ENCODE results near the gene CDKN2B-AS1.

The CDKN2B-AS1 gene

GRCh38 chr9:22079873-22080341, 85.3 kb downstream of the CDKN2B-AS1 start:
- Histone ChIP-seq H3K27ac (ENCODE audit: extremely low read depth, low read depth, low read length) (no peak overlapping the region), H3K9me3 (ENCODE audit: control insufficient read depth, insufficient read depth, low read depth, low read length) (no peaks in the 10 kb centered on the region), H3K36me3 (ENCODE audit: control insufficient read depth in 2 of 2, insufficient read depth in 1 of 2, low read length in 2 of 2) (no peaks in the 10 kb centered on the region), H3K4me1 (ENCODE audit: control insufficient read depth, insufficient read depth, low read length) (peaks cover 11% of the 10 kb centered on the region), H3K4me3 (ENCODE audit: low read depth, low read length) (no peak overlapping the region)
- POLR2A ChIA-PET: no interaction called here
- CTCF ChIA-PET: interaction anchor here (0.6 to 1.9 kb wide), 3 partner anchors 14 to 761 kb away, joined by 3 to 7 read pairs (median 6); no protein-coding TSS in a partner anchor
- TF ChIP-seq ZNF114 (tag by site-specific recombination; IDR thresholded peaks at IDR 0.05) (no peak), ZNF175 (tag by site-specific recombination; IDR thresholded peaks at IDR 0.05) (no peak), ZFHX2 (tag by site-specific recombination; conservative IDR thresholded peaks at IDR 0.05) (no peak), KLF9 (tag by site-specific recombination; IDR thresholded peaks at IDR 0.05; ENCODE audit: low read depth) (no peak), ZNF707 (tag by site-specific recombination; IDR thresholded peaks at IDR 0.05) (no peak), PBX3 (CRISPR knock-in tag; IDR thresholded peaks at IDR 0.05) (no peak), ZNF112 (tag by site-specific recombination; IDR thresholded peaks at IDR 0.05) (no peak), ZBTB7A (tag by site-specific recombination; IDR thresholded peaks at IDR 0.05; ENCODE audit: low read depth) (no peak), ZNF157 (tag by site-specific recombination; IDR thresholded peaks at IDR 0.05) (no peak), GLIS2 (tag by site-specific recombination; IDR thresholded peaks at IDR 0.05) (no peak), ZBTB1 (tag by site-specific recombination; IDR thresholded peaks at IDR 0.05) (no peak), ZNF692 (tag by site-specific recombination; IDR thresholded peaks at IDR 0.05) (no peak), SP7 (tag by site-specific recombination; IDR thresholded peaks at IDR 0.05) (no peak), ZNF426 (tag by site-specific recombination; IDR thresholded peaks at IDR 0.05) (no peak), AEBP2 (tag by site-specific recombination; IDR thresholded peaks at IDR 0.05; ENCODE audit: borderline replicate concordance) (no peak), ZNF221 (tag by site-specific recombination; IDR thresholded peaks at IDR 0.05; ENCODE audit: borderline replicate concordance) (no peak), ZNF280D (tag by site-specific recombination; IDR thresholded peaks at IDR 0.05) (no peak)

- ChIA-PET POLR2A (interaction anchor here (0.7 to 1.4 kb wide), 5 partner anchors 12 to 76 kb away, joined by 3 to 11 read pairs (median 3); partner anchors contain the start of gene CDKN2B), CTCF (interaction anchor here (0.7 to 1.2 kb wide), 4 partner anchors 21 to 155 kb away, joined by 3 to 7 read pairs (median 4); no protein-coding TSS in a partner anchor)
- Histone ChIP-seq H3K4me1 (ENCODE audit: control insufficient read depth, insufficient read depth, low read length) (peaks cover 19% of the 10 kb centered on the region), H3K27ac (ENCODE audit: extremely low read depth, low read depth, low read length) (peak overlapping the region; percentile 22; the same call in 1 of the 2 replicates), H3K4me3 (ENCODE audit: low read depth, low read length) (no peak overlapping the region), H3K36me3 (ENCODE audit: control insufficient read depth in 2 of 2, insufficient read depth in 1 of 2, low read length in 2 of 2) (no peaks in the 10 kb centered on the region), H3K9me3 (ENCODE audit: control insufficient read depth, insufficient read depth, low read depth, low read length) (no peaks in the 10 kb centered on the region; the same call in 1 of the 2 replicates)
- TF ChIP-seq ZNF629 (tag by site-specific recombination; IDR thresholded peaks at IDR 0.05) (peak; percentile 72), ZBTB44 (tag by site-specific recombination; IDR thresholded peaks at IDR 0.05) (peak; percentile 86), PRDM6 (tag by site-specific recombination; IDR thresholded peaks at IDR 0.05) (peak; percentile 74), ZNF214 (tag by site-specific recombination; IDR thresholded peaks at IDR 0.05; ENCODE audit: borderline replicate concordance) (no peak), ZNF416 (tag by site-specific recombination; IDR thresholded peaks at IDR 0.05) (no peak)
- TF ChIP-seq, protein P1, sequence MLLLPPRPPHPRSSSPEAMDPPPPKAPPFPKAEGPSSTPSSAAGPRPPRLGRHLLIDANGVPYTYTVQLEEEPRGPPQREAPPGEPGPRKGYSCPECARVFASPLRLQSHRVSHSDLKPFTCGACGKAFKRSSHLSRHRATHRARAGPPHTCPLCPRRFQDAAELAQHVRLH (tag by site-specific recombination; IDR thresholded peaks at IDR 0.05): no peak
Observed at GRCh38 chr9:22084336-22085035, 89.9 kb downstream of the CDKN2B-AS1 start.
